8988T (cell line): ENCODE data around the gene PRPF4.

ENCODE experiments used
- DNase-seq: peaks from one replicate; pipeline ENCODE4 v3.0.0; 2011

PRPF4 gene

GRCh38 chr9:113315231-113315630 lies 39.8 kb downstream of the PRPF4 start:
- DNase-seq = no peak

GRCh38 chr9:113316030-113316429 lies 40.6 kb downstream of the PRPF4 start:
- no peak for DNase-seq

GRCh38 chr9:113317777-113318176 lies 42.3 kb downstream of the PRPF4 start:
- DNase-seq = no peak

GRCh38 chr9:113319054-113319453 lies 43.6 kb downstream of the PRPF4 start:
- DNase-seq = no peak

GRCh38 chr9:113320051-113320450 lies 44.6 kb downstream of the PRPF4 start:
- no peak for DNase-seq

GRCh38 chr9:113322671-113323070 lies 47.2 kb downstream of the PRPF4 start:
- no peak for DNase-seq

GRCh38 chr9:113326230-113326629 lies 50.8 kb downstream of the PRPF4 start:
- DNase-seq = no peak

GRCh38 chr9:113328045-113328782 lies 52.8 kb downstream of the PRPF4 start:
- no peak for DNase-seq

GRCh38 chr9:113331780-113332179 lies 56.3 kb downstream of the PRPF4 start:
- DNase-seq = no peak

GRCh38 chr9:113337714-113338113 lies 62.3 kb downstream of the PRPF4 start:
- no peak for DNase-seq

- peak; percentile 85 for DNase-seq
These were observed 64.7 kb downstream of the PRPF4 start, which contains the start of gene WDR31 for GRCh38 chr9:113340011-113340699. WDR31 (minus strand) TSS chr9:113340275; CDS start chr9:113332022, 8,253 bp downstream.

GRCh38 chr9:113341712-113342410 lies 66.4 kb downstream of the PRPF4 start:
- DNase-seq = no peak
